HG02759 (cell line): Measurements from ENCODE around the gene CNR2.
"Not testable (repeated sequence)": the region's sequence is repeated elsewhere in the genome, so short reads cannot be mapped to it uniquely, and the experiment has no call there.

Experiments
- ATAC-seq: cut with Tn5 transposase; IDR thresholded peaks from one replicate; pipeline ENCODE4 v1.9.1; 2021; ENCODE audit warnings: mild to moderate bottlenecking, moderate library complexity; ENCODE audit not compliant: unreplicated experiment

Gene CNR2

GRCh38 chr1:23838401-23838866 lies 74.7 kb downstream of the CNR2 start:
- peak; percentile 56 for ATAC-seq

- no peak for ATAC-seq
These were observed 75.3 kb downstream of the CNR2 start for GRCh38 chr1:23837908-23838307.

GRCh38 chr1:23836037-23836436 lies 77.1 kb downstream of the CNR2 start:
- no peak for ATAC-seq

- ATAC-seq, result not testable (repeated sequence)
These were observed 79.0 kb downstream of the CNR2 start for GRCh38 chr1:23834156-23834555.

- no peak for ATAC-seq
These were observed 85.4 kb downstream of the CNR2 start for GRCh38 chr1:23827717-23828116.

GRCh38 chr1:23826590-23826989 lies 86.6 kb downstream of the CNR2 start:
- not testable (repeated sequence) for ATAC-seq

GRCh38 chr1:23825762-23826522 lies 87.2 kb downstream of the CNR2 start:
- no peak for ATAC-seq

- peak; percentile 86 for ATAC-seq
These were observed 87.9 kb downstream of the CNR2 start, which contains the start of gene HMGCL for GRCh38 chr1:23825076-23825761. TSS of gene HMGCL (minus strand) at chr1:23825429. CDS start at chr1:23825415, 14 bp downstream.

- no peak for ATAC-seq
These were observed 88.5 kb downstream of the CNR2 start for GRCh38 chr1:23824711-23825075.

- ATAC-seq, result no peak
These were observed 89.4 kb downstream of the CNR2 start for GRCh38 chr1:23823767-23824166.
